Measurements from ENCODE around the gene TNPO3. TPM values are rescaled to one million over a fixed set of nuclear protein-coding genes. Genes with fewer than 3 reads are reported as not detected.

TNPO3 gene
- total and polyA plus RNA-seq, 2 donors = 25.7 to 45.9 TPM

- 66% methylated on average over 4 of the region's 4 CpGs for WGBS
- no peak for DNase-seq (ENCODE audit: extremely low spot score)
- Histone ChIP-seq H3K36me3 (ENCODE audit: insufficient read depth) (no peaks in the 10 kb centered on the region), H3K4me3 (ENCODE audit: low read depth, low read length) (no peak overlapping the region), H3K4me1 (ENCODE audit: insufficient read depth) (no peaks in the 10 kb centered on the region), H3K27ac (ENCODE audit: low read depth) (no peak overlapping the region)
These were observed 122.1 kb downstream of the TNPO3 start for GRCh38 chr7:128932862-128933179.

- 92% methylated on average over 19 of the region's 19 CpGs for WGBS
- no peak for DNase-seq (ENCODE audit: extremely low spot score)
- no peaks in the 10 kb centered on the region for H3K36me3 ChIP-seq (ENCODE audit: insufficient read depth)
These were observed 122.7 kb downstream of the TNPO3 start for GRCh38 chr7:128931965-128932861.

GRCh38 chr7:128931190-128931798 lies 123.6 kb downstream of the TNPO3 start:
- Histone ChIP-seq H3K4me3 (ENCODE audit: low read depth, low read length) (no peak overlapping the region), H3K27ac (ENCODE audit: low read depth) (no peak overlapping the region), H3K36me3 (ENCODE audit: insufficient read depth) (no peaks in the 10 kb centered on the region), H3K4me1 (ENCODE audit: insufficient read depth) (no peaks in the 10 kb centered on the region)
- 89% methylated on average over 18 of the region's 18 CpGs for WGBS
- no peak for DNase-seq (ENCODE audit: extremely low spot score)

More at GRCh38 chr7:128931965-128932861, 122.7 kb downstream of the TNPO3 start:
- Histone ChIP-seq H3K4me3 (ENCODE audit: low read depth, low read length) (no peak overlapping the region), H3K27ac (ENCODE audit: low read depth) (no peak overlapping the region), H3K4me1 (ENCODE audit: insufficient read depth) (no peaks in the 10 kb centered on the region)

- no peak overlapping the region for H3K27ac ChIP-seq (ENCODE audit: low read depth)
- DNase-seq (ENCODE audit: extremely low spot score) = no peak
- no peaks in the 10 kb centered on the region for H3K36me3 ChIP-seq (ENCODE audit: insufficient read depth)
- H3K4me1 ChIP-seq (ENCODE audit: insufficient read depth) = no peaks in the 10 kb centered on the region
- no peak overlapping the region for H3K4me3 ChIP-seq (ENCODE audit: low read depth, low read length)
- WGBS = 82% methylated on average over 14 of the region's 14 CpGs
These were observed 125.8 kb downstream of the TNPO3 start for GRCh38 chr7:128928882-128929788.

GRCh38 chr7:128928159-128928813 lies 126.6 kb downstream of the TNPO3 start:
- Histone ChIP-seq H3K4me3 (ENCODE audit: low read depth, low read length) (no peak overlapping the region), H3K4me1 (ENCODE audit: insufficient read depth) (no peaks in the 10 kb centered on the region), H3K27ac (ENCODE audit: low read depth) (no peak overlapping the region), H3K36me3 (ENCODE audit: insufficient read depth) (no peaks in the 10 kb centered on the region)
- DNase-seq (ENCODE audit: extremely low spot score) = no peak
- WGBS = 95% methylated on average over 8 of the region's 8 CpGs

- WGBS = 79% methylated on average over 8 of the region's 8 CpGs
- Histone ChIP-seq H3K4me1 (ENCODE audit: insufficient read depth) (no peaks in the 10 kb centered on the region), H3K27ac (ENCODE audit: low read depth) (no peak overlapping the region), H3K36me3 (ENCODE audit: insufficient read depth) (no peaks in the 10 kb centered on the region), H3K4me3 (ENCODE audit: low read depth, low read length) (no peak overlapping the region)
- DNase-seq (ENCODE audit: extremely low spot score) = no peak
These were observed 130.0 kb downstream of the TNPO3 start for GRCh38 chr7:128924707-128925588.

- no peak for DNase-seq (ENCODE audit: extremely low spot score)
- Histone ChIP-seq H3K36me3 (ENCODE audit: insufficient read depth) (no peaks in the 10 kb centered on the region), H3K4me3 (ENCODE audit: low read depth, low read length) (no peak overlapping the region), H3K27ac (ENCODE audit: low read depth) (no peak overlapping the region), H3K4me1 (ENCODE audit: insufficient read depth) (no peaks in the 10 kb centered on the region)
- 80% methylated on average over 5 of the region's 5 CpGs for WGBS
These were observed 131.5 kb downstream of the TNPO3 start for GRCh38 chr7:128923411-128923800.

GRCh38 chr7:128922496-128923410 lies 132.2 kb downstream of the TNPO3 start:
- Histone ChIP-seq H3K36me3 (ENCODE audit: insufficient read depth) (no peaks in the 10 kb centered on the region), H3K4me3 (ENCODE audit: low read depth, low read length) (no peak overlapping the region), H3K4me1 (ENCODE audit: insufficient read depth) (no peaks in the 10 kb centered on the region), H3K27ac (ENCODE audit: low read depth) (no peak overlapping the region)
- no peak for DNase-seq (ENCODE audit: extremely low spot score)
- 78% methylated on average over 16 of the region's 16 CpGs for WGBS

GRCh38 chr7:128921866-128922440 lies 133.0 kb downstream of the TNPO3 start:
- H3K4me3 ChIP-seq (ENCODE audit: low read depth, low read length) = no peak overlapping the region
- no peak for DNase-seq (ENCODE audit: extremely low spot score)
- H3K4me1 ChIP-seq (ENCODE audit: insufficient read depth) = no peaks in the 10 kb centered on the region
- 80% methylated on average over 9 of the region's 9 CpGs for WGBS
- H3K36me3 ChIP-seq (ENCODE audit: insufficient read depth) = no peaks in the 10 kb centered on the region
- H3K27ac ChIP-seq (ENCODE audit: low read depth) = no peak overlapping the region

- no peaks in the 10 kb centered on the region for H3K36me3 ChIP-seq (ENCODE audit: insufficient read depth)
- 40% methylated on average over 13 of the region's 13 CpGs for WGBS
- no peak for DNase-seq (ENCODE audit: extremely low spot score)
- no peak overlapping the region for H3K4me3 ChIP-seq (ENCODE audit: low read depth, low read length)
- H3K4me1 ChIP-seq (ENCODE audit: insufficient read depth) = no peaks in the 10 kb centered on the region
- H3K27ac ChIP-seq (ENCODE audit: low read depth) = no peak overlapping the region
These were observed 133.9 kb downstream of the TNPO3 start for GRCh38 chr7:128920913-128921582.
